HPDE6-E6E7 (cell line): Measurements from ENCODE around the gene SPAST.
A peak's percentile ranks its signal among the peaks of the same experiment; 100 is the strongest.
"Not testable (repeated sequence)": the region's sequence is repeated elsewhere in the genome, so short reads cannot be mapped to it uniquely, and the experiment has no call there.

Experiments used
- DNase-seq: peaks from one replicate; pipeline ENCODE4 v3.0.0; 2011; ENCODE audit warnings: missing footprints; ENCODE audit errors: extremely low spot score

The SPAST gene

GRCh38 chr2:32128636-32129035 is 65.3 kb downstream of the SPAST start:
- no peak for DNase-seq

- DNase-seq, result no peak
Measured at GRCh38 chr2:32129086-32129485, 65.7 kb downstream of the SPAST start.

- peak; percentile 84 for DNase-seq
Measured at GRCh38 chr2:32135409-32135808, 72.1 kb downstream of the SPAST start.

- no peak for DNase-seq
Measured at GRCh38 chr2:32136097-32136496, 72.7 kb downstream of the SPAST start.

GRCh38 chr2:32151544-32151943 is 88.2 kb downstream of the SPAST start:
- not testable (repeated sequence) for DNase-seq

- no peak for DNase-seq
Measured at GRCh38 chr2:32159678-32160077, 96.3 kb downstream of the SPAST start.

GRCh38 chr2:32161296-32161695 is 97.9 kb downstream of the SPAST start:
- DNase-seq, result no peak

GRCh38 chr2:32164254-32164653 is 100.9 kb downstream of the SPAST start:
- DNase-seq, result not testable (repeated sequence)

GRCh38 chr2:32165027-32165347 is 101.6 kb downstream of the SPAST start:
- not testable (repeated sequence) for DNase-seq

- no peak for DNase-seq
Measured at GRCh38 chr2:32166115-32166574, 102.8 kb downstream of the SPAST start.

GRCh38 chr2:32168513-32168912 is 105.2 kb downstream of the SPAST start:
- no peak for DNase-seq

GRCh38 chr2:32172870-32173269 is 109.5 kb downstream of the SPAST start:
- DNase-seq, result no peak

GRCh38 chr2:32182667-32183066 is 119.3 kb downstream of the SPAST start:
- no peak for DNase-seq

GRCh38 chr2:32189011-32189410 is 125.7 kb downstream of the SPAST start:
- no peak for DNase-seq

GRCh38 chr2:32192418-32192817 is 129.1 kb downstream of the SPAST start:
- DNase-seq, result no peak

- no peak for DNase-seq
Measured at GRCh38 chr2:32200814-32201213, 137.5 kb downstream of the SPAST start.

- not testable (repeated sequence) for DNase-seq
Measured at GRCh38 chr2:32203428-32203827, 140.1 kb downstream of the SPAST start.
